ENCODE measurements around the gene MSN.

Gene MSN

DNA sequence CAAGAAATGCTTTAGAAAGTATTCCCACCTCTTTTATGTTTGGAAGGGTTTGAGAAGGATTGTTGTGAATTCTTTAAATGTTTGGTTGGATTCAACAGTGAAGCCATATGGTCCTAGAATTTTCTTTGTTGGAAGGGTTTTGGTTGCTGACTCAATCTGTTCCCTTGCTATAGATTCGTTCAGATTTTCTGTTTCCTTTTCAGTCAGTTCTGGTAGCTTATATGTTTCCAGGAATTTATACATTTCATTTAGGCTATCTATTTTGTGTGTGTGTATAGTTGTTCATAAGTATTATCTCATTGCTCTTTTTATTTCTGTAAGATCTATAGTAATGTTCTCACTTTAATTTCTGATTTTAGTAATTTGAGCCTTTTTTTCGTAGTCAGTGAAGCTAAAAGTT, 114.4 kb downstream of the MSN start:
- in situ Hi-C loops (cut with MboI; ENCODE audit: low sequenced_read_pairs): no loop called here

GRCh38 chrX:65783746-65784145, 116.3 kb downstream of the MSN start:
- in situ Hi-C loops (cut with MboI; ENCODE audit: low sequenced_read_pairs): no loop called here
